Hematopoietic multipotent progenitor cell treated with erythropoietin and hydrocortisone succinate and interleukin-3 and kit ligand, for 6 days (in vitro differentiated cells): ENCODE data around the gene DOCK2.
"Not testable (repeated sequence)": the region's sequence is repeated elsewhere in the genome, so short reads cannot be mapped to it uniquely, and the experiment has no call there.

Source experiments
- DNase-seq: peaks from one replicate; pipeline ENCODE4 v3.0.0-alpha.2; 2015

Gene DOCK2

DNA sequence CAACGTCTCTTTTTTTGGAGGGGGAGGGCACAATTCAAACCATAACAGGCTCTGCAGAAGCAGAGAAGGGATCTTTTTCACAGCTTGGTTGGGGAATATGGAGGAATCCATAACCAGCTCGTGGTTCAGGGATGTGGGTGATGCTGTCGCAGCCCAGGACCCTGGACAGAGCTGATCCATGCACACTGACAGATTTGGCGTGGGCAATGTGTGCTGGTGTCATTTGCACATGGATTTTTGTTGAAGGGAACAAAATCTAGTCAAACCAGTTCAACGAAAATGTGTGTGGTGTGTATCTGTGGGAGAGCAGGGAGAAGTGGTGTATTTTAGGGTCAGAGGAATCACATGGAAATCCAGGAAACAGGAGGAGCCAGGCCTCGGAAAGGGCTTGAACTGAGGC, 4.2 kb downstream of the DOCK2 start:
- DNase-seq, result no peak

DNA sequence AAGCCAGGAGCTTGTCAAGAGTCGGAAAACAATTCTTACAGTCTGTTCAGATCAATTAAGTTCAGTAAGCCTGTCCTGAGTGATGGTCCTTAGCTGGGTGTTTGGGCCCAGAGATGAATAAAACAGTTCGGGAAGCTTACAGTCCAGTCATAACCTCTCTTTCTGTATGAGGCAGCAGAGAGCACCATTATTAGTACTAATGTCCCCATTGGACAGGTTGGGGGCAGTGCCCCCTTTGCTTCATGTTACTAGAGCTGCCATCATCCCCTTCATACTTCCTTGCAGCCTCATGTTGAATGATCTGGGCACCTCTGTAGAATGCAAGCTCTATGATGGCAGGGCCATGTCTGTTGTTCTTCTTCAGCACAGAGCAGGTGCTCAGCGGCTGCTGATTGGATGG, 9.8 kb downstream of the DOCK2 start:
- DNase-seq, result no peak

DNA sequence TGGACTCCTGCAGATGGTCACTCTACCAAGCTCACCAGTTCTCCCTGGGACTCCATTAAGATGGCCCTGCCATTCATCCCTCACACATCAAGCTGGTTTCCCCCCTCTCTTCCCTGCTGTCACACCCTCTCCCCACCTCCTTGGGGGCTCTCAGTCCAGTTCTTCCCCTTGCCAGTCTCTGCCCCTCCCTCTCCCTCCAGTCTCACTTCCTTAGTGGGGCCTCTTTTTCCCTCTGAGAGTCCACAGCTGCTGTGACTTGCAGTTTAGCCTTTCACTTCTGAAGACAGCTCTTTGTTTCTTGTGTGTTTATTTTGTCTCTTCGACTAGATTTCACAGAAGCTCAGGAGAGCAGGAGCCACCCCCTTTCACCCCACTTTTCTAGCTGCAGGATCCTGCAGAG, 10.5 kb downstream of the DOCK2 start:
- peak; percentile 32 for DNase-seq

DNA sequence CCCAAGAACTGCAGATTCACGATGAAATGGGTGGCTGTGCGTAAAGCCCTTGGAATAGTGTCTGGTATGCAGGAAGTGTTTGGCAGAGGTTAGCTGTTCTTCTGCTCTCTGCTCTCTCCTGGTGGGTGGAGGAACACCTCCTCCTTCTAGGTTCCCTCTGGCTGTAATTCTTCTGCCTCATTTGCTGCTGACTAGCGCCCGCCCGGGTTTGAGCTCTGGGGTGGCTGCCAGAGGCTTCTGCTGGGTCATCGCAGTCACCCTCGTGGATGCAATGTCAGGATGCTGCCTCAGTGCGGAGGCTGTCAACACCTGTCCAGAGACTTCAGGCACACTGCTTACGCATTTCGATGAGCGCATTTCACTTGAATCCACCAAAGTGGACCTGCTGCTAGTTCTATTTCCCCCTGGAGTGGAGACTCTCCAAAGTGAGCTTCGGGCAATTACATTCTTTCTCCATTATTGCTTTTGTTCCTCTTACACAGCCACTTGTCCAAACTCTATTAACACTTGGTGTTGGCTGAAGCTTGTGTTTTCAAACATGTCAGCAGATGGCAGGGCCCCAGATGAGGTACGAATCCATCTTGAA, 11.7 kb downstream of the DOCK2 start:
- peak; percentile 35 for DNase-seq

DNA sequence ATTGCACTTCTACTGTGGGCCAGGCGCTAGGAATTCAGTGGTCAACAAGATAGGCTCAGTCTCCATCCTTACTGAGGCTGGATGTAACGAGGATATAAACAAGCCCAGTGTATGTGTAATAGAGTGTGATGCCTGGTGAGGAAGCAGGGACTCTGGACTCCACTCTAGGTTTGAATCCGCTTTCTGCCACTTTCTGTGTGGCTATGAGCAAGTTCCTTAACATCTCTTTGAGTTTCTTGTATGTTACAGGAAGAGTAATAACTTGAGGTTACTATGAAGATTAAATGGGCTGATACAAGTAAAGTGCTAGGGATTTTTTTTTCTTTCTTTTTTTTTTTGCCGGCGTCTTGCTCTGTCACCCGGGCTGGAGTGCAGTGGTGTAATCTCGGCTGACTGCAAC, 12.4 kb downstream of the DOCK2 start:
- DNase-seq, result peak; percentile 34

DNA sequence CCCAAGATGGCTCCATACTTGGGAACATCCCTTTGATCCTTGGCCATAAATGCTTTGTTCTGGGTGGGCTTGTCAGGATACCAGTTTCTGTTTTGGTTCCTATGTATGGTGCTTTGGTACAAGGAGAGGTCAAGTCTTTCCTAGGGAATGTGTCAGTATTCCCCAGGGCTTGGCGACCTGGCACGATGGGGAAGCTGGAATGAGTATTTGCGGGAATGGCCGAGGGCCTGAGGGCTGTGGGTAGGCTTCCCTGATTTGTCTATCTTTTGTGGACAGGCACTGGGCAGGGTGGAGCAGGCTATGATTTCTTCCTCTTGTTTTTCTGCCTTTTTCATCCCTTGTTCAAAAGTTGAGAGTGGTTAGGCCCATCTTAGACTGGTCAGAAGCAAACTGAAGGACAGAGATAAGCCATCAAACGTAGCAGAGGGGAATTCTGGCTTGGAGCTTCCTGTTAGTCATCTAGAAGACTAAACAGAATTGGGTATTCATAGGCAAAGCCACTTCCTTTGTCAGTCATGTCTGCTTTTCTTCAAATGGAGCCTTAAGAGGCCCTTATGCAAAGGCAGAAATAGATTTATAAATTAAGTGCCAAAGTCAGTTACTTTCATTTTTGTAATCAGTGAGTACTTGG, 13.7 kb downstream of the DOCK2 start:
- DNase-seq, result peak; percentile 64

DNA sequence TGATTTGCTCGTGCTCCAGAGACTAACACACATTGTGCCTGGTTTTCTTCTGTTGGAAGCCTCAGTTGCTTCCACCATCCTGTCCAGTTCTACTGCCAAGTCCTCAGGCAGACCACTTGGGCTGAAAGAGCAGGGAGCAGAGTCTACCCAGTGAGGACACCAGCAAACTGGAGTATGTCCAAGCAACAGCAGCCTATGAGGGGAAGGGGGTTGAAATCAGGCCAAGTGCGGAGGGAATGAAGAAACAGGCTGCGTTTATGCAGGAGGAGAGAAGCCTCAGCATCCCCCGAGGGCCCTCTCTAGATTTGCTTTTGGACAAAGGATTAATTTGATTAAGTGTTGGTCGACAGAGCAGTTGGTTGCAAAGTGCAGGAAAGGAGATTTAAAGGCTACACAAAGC, 14.5 kb downstream of the DOCK2 start:
- no peak for DNase-seq

DNA sequence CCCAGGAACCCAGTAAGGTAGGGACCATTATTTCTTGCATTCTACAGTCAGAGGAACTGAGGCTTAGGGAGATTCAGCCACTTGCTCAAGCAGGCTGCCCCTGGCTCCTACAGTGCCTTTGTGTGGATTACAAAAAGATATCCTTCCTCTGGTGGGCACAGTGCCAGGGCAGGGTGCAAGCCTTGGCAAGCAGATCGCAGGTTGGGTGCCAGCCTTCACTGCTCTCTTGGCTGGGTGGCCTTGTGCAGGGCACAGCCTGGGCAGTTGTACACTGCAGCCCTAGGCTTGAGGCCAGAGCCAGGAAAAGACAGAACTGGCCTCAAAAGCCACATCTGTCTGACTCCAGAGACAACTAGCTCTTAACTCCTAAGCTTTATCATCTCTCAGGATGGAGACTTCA, 15.0 kb downstream of the DOCK2 start:
- DNase-seq, result no peak

DNA sequence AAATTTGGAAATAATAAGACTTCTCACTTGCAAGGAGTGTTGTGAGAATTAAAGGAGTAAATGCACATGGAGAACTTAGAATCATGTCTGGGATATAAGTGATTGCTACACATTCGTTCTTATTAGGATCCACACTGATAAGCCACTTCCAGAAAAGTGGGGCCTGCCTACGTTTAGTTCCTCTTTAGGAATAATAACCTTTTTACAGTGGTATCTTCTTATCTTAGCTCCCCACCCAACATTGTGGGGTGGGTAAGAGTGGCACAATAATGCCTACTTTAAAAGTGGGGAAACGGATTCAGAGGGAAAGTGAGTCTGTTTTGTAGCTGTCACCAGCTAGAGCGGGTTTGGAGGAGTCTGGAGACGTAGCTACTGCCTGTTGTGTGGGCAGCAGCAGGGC, 16.0 kb downstream of the DOCK2 start:
- peak; percentile 60 for DNase-seq

DNA sequence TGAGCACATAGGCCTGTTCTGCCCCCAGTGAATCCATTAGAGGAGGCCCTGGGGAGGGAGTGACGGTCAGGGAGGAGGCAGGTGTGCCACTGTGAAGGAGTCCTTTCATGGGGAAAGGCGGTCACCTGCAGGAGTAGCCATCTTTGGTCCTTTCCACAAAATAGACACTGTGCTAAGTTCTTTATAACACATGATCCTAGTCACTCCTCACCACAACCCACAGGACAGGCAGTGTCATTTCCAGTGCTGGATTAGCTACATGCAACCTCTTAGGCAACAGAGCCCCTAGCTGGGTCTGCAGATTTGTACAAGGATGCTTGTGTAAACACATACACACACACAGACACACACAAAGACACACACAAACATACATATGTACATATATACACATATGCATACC, 18.3 kb downstream of the DOCK2 start:
- no peak for DNase-seq

DNA sequence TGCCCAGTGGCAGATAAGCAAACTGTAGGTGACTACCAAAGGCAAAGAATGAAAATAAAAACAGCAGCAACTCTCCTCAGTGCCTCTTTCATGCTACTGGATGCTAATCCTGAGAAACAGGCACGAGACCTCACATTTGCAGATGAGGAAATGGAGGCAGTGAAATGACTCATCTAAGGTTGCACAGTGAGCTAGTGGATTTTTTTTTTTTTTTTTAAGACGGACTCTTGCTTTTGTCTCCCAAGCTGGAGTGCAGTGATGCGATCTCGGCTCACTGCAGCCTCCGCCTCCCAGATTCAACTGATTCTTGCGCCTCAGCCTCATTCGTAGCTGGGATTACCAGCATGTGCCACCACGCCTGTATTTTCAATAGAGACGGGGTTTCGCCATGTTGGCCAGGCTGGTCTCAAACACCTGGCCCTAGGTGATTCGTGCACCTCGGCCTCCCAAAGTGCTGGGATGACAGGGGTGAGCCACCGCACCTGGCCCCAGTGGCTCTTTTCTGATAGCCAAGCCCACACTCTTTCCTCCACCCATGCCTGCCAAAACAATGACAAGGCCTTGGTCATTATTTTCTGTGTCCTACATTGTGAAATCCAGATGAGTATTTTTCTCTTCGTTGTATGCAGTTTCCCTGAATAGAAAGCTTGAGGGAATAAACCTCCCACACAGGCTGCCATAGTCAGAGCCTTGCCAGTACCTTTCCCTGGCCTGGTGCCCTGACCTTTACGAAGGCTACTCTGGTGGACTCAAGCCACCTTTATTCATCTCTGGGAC, 19.2 kb downstream of the DOCK2 start:
- no peak for DNase-seq

DNA sequence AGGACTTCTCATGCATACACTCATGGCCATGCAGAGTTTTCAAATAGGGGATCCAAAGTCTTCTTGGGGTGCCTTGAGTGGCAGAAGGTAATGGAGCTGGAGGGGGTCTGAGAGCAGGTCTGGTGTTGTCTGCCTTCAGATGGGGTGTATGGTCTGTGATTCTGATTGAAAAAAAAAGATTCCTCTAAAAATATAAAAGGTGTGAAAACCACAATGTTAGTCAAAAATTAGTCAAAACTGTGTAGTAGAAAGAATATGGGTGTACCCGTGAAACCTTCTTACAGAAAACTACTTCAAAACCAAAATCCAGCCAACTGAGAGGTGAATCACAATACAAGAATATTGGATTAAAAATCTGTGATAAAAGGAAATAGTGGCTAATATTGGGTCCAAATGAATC, 20.1 kb downstream of the DOCK2 start:
- no peak for DNase-seq

DNA sequence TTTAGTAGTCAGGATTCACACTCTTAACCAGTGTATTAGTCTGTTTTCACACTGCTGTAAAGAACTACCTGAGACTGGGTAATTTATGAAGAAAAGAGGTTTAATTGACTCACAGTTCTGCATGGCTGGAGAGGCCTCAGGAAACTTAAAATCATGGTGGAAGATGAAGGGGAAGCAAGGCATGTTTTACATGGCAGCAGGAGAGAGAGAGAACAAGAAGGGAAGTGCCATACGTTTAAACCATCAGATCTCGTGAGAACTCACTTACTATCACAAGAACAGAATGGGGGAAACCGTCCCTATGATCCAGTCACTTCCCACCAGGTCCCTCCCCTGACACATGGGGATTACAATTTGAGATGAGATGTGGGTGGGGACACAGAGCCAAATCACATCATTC, 25.4 kb downstream of the DOCK2 start:
- not testable (repeated sequence) for DNase-seq

DNA sequence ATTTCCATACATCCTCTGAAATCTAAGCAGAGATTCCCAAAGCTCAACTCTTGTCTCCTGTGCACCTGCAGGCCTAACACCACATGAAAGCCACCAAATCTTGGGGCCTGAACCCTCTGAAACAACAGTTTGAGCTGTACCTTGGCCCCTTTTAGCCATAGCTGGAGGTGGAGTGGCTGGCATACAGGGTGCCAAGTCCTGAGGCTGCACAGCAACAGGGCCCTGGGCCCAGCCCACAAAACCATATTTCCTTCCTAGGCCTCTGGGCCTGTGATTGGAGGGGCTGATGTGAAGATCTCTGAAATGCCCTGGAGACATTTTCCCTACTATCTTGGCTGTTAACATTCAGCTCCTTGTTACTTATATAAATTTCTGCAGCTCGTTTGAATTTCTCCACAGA, 26.5 kb downstream of the DOCK2 start:
- DNase-seq, result no peak

DNA sequence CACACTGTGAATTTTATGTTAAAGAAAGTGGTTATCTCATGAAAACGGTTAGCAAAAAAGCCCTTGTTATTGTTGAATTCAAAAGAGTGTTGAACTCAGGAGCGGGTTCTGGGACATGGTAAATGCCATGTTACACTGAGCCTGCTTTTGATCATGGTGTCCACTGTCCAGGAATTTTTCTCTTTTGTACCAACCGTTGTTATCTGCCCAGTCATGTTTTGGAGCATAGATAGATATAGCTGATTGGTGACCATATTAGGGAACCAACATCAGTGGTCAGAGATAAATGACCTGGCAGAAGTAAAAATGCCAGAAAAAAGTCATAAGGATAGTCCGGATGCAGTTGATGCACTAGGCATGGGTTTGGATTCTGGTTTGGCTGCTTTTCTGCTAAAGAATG, 29.3 kb downstream of the DOCK2 start:
- no peak for DNase-seq

DNA sequence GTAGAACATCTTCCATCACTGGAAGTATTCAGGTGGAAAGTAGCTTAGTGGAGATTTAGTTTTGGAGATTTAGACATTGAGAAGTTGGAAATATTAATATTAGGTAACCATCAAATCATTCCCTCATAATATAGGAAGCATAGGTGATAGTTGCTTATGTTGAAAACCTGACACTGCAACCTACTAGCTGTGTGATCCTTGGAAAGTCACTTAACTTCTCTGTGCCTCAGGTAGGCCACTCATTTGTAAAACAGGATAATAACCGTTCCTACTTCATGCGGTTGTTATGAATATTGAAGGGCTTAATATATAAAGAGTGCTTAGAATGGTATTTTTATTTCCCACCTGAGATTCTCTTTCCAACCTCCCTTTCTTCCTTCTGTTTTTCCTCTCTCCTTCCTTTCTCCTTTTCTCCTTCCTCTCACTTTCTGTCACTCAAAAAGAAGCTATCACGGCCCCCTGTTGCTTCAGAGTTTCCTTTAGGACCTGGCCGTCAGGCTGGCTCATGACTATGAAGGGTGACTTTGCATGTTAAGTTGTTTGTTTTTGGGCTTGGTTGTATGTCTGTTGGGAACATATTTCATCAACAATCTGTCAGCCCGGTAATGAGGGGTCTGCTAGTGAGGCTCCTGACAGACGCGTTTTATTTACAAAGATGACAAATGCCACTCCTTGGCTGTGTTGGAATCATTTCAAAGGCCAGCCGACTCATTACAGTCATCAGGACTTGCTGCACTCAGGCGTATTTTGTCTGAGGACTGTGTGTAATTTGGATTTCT, 31.0 kb downstream of the DOCK2 start:
- DNase-seq, result no peak

DNA sequence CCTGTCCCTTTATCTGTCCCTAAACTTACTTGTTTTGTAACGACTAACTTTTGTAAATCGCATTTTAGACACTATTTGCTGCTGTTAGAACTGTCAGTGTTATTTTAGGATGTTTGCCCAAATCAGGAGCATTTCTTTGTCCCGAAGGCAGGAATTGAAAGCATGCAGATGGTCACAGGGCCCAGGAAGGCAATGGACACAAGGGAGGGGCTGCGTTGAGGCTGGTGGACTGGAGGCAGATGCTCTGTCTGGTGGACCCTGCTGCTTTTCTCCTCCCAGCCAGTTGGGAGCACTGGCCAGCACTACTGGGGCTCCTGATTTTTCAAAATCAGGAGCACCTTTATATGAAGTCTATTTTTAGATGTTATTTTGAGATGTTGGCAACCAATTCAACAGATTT, 31.7 kb downstream of the DOCK2 start:
- no peak for DNase-seq

DNA sequence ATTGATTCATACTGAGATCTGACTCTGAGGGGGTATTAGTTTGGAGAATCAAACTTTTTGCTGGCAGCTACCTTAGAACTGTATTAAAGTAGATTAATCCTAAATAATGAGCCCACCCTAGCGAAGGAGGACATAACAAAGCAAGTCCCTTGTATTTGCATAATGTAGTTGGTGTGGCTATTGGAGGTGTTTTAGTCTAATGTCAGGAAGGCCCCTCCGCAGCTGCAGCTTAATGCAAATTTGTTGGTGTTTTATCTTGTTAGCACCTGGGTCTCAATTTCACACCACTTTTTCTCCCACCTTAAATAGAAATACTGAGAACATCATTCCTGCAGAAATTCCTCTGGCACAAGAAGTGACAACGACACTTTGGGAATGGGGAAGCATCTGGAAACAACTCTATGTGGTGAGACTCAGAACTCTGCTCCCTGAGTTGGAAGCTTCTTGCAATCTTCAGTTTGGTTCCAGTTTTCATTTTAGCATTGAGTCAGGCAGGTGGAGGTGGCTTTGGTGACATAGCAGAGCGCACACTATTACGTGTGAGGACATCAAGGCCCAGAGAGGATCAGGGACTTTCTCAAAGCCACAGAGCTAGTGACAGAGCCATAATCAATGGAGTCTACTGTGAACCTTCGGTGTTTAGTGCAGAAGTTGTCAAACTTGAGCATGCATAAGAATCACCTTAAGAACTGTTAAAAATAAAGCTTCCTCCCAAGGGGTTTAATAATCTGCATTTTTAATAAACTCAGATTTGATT, 33.9 kb downstream of the DOCK2 start:
- no peak for DNase-seq

DNA sequence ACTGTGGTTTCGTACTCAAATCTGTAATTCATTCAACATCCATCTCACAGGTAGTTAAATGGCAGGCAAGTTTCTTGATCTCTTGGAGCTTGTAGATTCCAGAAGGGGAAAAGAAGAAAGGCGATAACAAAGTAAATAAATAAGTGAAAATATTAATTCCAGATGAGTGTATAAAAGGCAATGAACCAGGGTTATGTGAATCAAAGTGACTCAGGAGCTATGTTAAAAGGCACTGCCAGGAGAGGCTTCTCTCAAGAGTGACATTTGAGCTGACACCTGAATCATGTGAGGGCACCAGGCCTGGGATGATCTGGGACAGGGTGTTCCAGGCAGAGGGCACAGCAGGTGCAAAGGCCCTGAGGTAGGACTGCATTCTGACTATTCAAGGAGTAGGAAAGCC, 45.0 kb downstream of the DOCK2 start:
- DNase-seq, result no peak

DNA sequence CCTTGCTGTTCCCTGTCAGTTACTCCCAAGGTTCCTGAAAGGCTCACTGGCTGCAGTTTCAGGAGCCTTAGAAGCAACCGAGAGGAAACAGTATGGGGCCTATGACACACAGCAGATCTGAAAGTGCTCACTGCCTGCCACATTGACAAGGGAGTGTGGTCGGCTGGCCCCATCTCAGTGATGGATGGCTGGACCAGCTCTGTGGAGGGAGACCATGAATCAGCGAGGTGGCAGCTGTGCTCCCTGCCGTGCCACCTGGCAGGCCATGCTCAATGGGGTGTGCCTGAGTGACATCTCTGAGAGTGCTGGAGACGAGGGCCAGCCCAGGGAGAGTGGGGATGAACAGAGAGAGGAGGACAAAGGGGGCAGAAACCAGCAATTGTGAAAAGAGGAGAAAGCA, 49.1 kb downstream of the DOCK2 start:
- no peak for DNase-seq

DNA sequence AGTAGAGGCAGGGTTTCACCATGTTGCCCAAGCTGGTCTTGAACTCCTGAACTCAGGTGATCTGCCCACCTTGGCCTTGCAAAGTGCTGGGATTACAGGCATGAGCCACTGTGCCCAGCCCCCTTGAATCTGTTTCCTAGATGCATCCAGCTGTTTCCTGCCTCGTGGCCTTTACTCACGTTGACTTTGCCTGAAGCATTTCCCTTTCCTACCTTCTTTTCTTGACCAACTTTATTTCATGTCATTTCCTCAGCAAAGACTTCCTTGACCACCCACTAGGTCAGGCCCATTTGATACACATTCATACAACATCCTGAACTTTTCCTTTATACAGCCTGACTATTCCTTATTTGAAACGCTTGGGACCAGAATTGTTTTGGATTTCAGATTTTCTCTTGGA, 51.0 kb downstream of the DOCK2 start:
- no peak for DNase-seq

DNA sequence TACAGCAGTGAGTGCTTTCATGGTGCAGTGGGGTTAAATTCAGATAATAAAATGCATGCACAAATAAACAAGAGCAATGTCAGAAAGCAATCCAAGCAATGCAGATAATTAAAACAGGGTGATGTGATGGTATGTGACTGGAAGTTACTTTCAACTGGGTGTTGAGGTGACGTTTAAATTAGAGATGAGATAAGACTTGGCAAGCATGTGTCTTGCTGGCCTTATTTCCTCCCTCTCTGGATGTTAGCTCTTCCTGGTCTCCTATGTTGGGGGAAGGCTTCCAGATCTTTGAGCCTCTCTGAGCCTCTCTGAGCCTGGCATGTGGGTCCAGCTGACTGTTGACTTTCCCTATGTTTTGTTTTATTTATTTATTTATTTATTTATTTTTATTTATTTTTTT, 54.4 kb downstream of the DOCK2 start:
- no peak for DNase-seq

DNA sequence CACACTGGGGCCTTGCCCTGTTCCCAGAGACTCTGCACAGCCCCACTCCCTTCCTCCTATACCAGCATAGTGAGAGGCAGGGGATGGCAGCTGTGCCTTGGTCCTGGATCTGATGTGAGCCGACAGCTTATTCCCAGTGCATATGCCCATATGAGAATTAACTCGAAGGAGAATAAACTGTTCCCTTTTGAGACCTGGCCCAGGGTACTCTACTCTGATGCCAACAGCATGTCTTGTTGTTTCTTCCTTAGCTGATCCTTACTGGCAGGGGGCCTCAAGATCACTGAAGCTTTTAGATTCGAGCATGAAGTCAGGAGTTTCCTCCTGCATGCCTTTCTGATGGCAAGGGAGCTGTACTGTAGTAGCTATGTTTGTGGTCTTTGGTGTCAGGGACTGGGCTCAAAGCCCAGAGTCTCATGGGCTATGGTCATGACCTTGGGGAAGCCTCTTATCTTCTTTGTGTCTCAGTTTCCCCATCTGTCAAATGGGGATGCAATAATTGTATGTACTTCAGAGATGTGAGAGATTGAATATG, 57.1 kb downstream of the DOCK2 start:
- DNase-seq, result no peak
